H1 (cell line): ENCODE measurements around the gene CD44. TPM values are rescaled to one million over a fixed set of nuclear protein-coding genes. Genes with fewer than 3 reads are reported as not detected.

Source experiments
- BCL11A ChIP-seq, 2 experiments: IDR thresholded peaks; one replicate each; pipeline ENCODE4 v1.6.1; 2011; ENCODE audit warnings: low read depth in 2 of 2, low read length in 2 of 2, mild to moderate bottlenecking in 2 of 2
- CHD7 ChIP-seq: fragments of 300-600 bp; sonication (generic); IDR thresholded peaks from 2 replicates; pipeline ENCODE4 v1.7.1; 2012; ENCODE audit warnings: low read length, moderate library complexity, mild to moderate bottlenecking, inconsistent platforms; ENCODE audit not compliant: insufficient replicate concordance
- JUN ChIP-seq: IDR thresholded peaks from 2 replicates; pipeline ENCODE4 v1.6.1; 2011; ENCODE audit warnings: low read depth, mild to moderate bottlenecking, improper control_type of control experiment, low read length
- POU5F1 ChIP-seq: IDR thresholded peaks from 2 replicates; pipeline ENCODE4 v1.6.1; 2011; ENCODE audit warnings: low read depth, mild to moderate bottlenecking, low read length, moderate library complexity
- ZNF274 ChIP-seq: IDR thresholded peaks from 2 replicates; pipeline ENCODE4 v1.7.0; 2012; ENCODE audit warnings: low read length, borderline replicate concordance; ENCODE audit errors: extremely low read depth
- polyA plus RNA-seq, 7 experiments: library from polyadenylated mRNA; depleted of rRNA in 3 of 7; stranded (reverse) in 5 of 7; unstranded in 2 of 7; fragments of >200 nt in 5 of 7; fragments of 200-250 nt in 2 of 7; gene quantifications; 1 replicate in 5 of 7; 2 replicates in 1 of 7; 4 replicates in 1 of 7; pipeline versions ENCODE4 v1.2.1 to v1.2.3, GENCODE V29; 2011 to 2013; ENCODE audit warnings: missing spikeins in 2 of 7, mixed read lengths in 2 of 7
- total RNA-seq: library from RNA; stranded (reverse); fragmentation: NEBNext Ultra II Directional; extraction: Animal tissue kit (Norgen Biotek cat#: 25700); gene quantifications from 2 replicates; pipeline ENCODE4 v1.2.1, GENCODE V29; 2021

The CD44 gene
- total and polyA plus RNA-seq, 2 of the 8 experiments (the other 6 are each of a cell fraction or from before 2014, with no cell fraction given): 11.8 to 13.7 TPM

- TF ChIP-seq CHD7 (no peak), ZNF274 (no peak), BCL11A (IDR thresholded peaks at IDR 0.05; ENCODE audit: low read depth in 2 of 2, low read length in 2 of 2) (no peak), POU5F1 (no peak), JUN (no peak)
- TF ChIP-seq, all 59 proteins: peak for 0
These were observed 49.0 kb downstream of the CD44 start (continued) for GRCh38 chr11:35187996-35188395.
